ENCODE data around the gene C3orf22.
A peak's percentile ranks its signal among the peaks of the same experiment; 100 is the strongest.

The C3orf22 gene

GRCh38 chr3:126524429-126524988, 34.2 kb downstream of the C3orf22 start:
- FAIRE-seq: no peak
- no peak for TF ChIP-seq SPI1 (IDR thresholded peaks at IDR 0.05; ENCODE audit: low read depth, low read length)
- TF ChIP-seq POU2F2 (IDR thresholded peaks at IDR 0.05; ENCODE audit: low read depth, low read length): no peak

DNA sequence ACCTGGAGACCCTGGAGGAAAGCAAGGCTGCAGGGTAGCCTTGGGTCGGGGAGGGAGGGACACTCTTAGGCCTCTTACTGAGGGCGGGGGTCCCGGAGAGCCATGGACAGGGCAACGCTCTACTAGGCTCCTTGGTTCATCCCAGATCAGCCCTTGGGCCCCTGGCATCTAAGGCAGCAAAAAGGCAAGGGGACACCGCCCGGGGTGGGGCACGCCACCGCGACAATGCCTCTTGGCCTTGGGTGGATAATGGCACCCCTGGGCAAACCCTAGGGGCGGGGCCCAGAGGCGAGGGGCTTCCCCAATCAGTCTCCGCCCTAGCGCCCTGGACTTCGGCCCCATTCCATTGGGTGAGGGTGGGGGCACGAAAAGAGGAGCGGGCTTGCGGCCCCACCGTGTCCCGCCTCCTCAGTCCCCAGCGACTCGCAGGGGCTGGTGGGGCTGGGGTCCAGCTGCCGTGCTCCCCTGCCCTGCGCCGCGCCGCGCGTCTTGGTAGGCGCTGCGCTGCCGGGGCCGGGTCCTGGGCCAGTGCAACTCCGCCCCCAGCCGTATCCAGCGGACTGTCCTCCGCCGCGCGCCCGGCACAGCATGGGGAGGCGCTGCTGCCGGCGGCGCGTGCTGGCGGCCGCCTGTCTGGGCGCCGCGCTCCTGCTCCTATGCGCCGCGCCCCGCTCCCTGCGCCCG, 34.8 kb downstream of the C3orf22 start, which contains the start of gene CHST13:
Gene CHST13 (plus strand): TSS at position 411 of the 684 bp plus-strand sequence. CDS start 178 bp downstream, at position 589.
- no peak for TF ChIP-seq POLR2A (IDR thresholded peaks at IDR 0.05; ENCODE audit: low read depth, low read length)
- no peak for TF ChIP-seq POU2F2 (IDR thresholded peaks at IDR 0.05; ENCODE audit: low read depth, low read length)
- TF ChIP-seq POLR2AphosphoS5 (IDR thresholded peaks at IDR 0.05; ENCODE audit: low read depth, low read length): no peak
- no peak for TF ChIP-seq TAF1 (IDR thresholded peaks at IDR 0.05; ENCODE audit: low read depth, low read length)
- TF ChIP-seq SPI1 (IDR thresholded peaks at IDR 0.05; ENCODE audit: low read depth, low read length): no peak
- no peak for TF ChIP-seq PAX5 (IDR thresholded peaks at IDR 0.05; ENCODE audit: insufficient read depth, low read length, severe bottlenecking)
- no peak for FAIRE-seq
- DNase-seq (ENCODE audit: insufficient read length, low spot score): no peak

More at GRCh38 chr3:126524429-126524988, 34.2 kb downstream of the C3orf22 start:
- DNase-seq (ENCODE audit: insufficient read length, low spot score): no peak

- DNase-seq (ENCODE audit: insufficient read length, low spot score) (peak; percentile 69), FAIRE-seq (peak; percentile 63)
- TF ChIP-seq SPI1 (IDR thresholded peaks at IDR 0.05; ENCODE audit: low read depth, low read length) (no peak), PAX5 (IDR thresholded peaks at IDR 0.05; ENCODE audit: insufficient read depth, low read length, severe bottlenecking) (no peak), POLR2A (IDR thresholded peaks at IDR 0.05; ENCODE audit: low read depth, low read length) (no peak), POU2F2 (IDR thresholded peaks at IDR 0.05; ENCODE audit: low read depth, low read length) (no peak), POLR2AphosphoS5 (IDR thresholded peaks at IDR 0.05; ENCODE audit: low read depth, low read length) (no peak), TAF1 (IDR thresholded peaks at IDR 0.05; ENCODE audit: low read depth, low read length) (no peak)
Observed at GRCh38 chr3:126522363-126522788, 36.4 kb downstream of the C3orf22 start.

GRCh38 chr3:126521122-126521891, 37.4 kb downstream of the C3orf22 start:
- FAIRE-seq: no peak
- TF ChIP-seq POU2F2 (IDR thresholded peaks at IDR 0.05; ENCODE audit: low read depth, low read length) (no peak), POLR2A (IDR thresholded peaks at IDR 0.05; ENCODE audit: low read depth, low read length) (no peak), PAX5 (IDR thresholded peaks at IDR 0.05; ENCODE audit: insufficient read depth, low read length, severe bottlenecking) (no peak), POLR2AphosphoS5 (IDR thresholded peaks at IDR 0.05; ENCODE audit: low read depth, low read length) (no peak)
- DNase-seq (ENCODE audit: insufficient read length, low spot score): no peak

DNA sequence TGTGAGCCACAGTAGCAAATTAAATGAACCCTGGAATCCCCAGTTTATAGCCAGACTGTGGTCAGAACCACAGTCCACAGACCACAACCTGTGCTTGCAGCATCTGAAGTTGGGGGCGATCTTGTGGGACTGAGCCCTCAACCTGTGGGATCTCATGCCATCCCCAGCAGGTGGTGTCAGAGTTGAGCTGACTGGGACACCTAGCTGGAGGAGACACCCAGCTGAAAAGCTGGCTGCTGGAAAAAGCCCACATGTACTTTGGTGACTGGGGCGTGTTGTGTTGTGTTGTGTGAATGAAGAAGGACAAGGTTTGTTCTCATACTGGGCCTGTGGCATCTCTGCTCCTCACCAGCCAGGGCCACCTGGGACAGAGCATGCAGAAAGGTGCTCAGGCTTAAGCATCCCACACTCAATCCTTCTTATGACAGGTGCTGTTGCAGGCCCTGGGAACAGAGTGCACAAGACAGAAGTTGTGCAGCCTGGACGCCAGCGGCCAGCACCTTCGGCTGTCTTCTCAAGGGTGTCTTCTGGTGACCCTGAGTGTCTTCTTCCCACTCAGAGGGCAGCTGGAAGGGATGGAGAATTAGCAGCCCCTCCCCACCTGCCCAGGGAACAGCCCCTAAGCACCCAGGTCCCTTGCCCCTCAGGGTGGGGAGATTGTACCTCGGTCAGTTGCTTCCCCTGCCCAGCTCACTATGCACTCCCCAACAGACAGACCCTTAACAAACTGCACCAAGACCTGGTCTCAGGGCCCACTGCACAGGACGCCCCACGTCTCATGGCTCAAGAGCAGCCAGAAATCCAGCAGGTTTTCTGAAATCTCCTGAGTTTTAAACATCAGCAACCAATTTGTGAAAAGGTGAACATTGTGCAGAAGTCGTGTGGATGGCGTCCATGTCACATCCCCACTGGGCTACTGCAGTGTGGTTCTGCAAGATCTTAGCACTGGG, 39.0 kb downstream of the C3orf22 start:
- no peak for FAIRE-seq
- no peak for DNase-seq (ENCODE audit: insufficient read length, low spot score)
- TF ChIP-seq POLR2AphosphoS5 (IDR thresholded peaks at IDR 0.05; ENCODE audit: low read depth, low read length) (no peak), TAF1 (IDR thresholded peaks at IDR 0.05; ENCODE audit: low read depth, low read length) (no peak), SPI1 (IDR thresholded peaks at IDR 0.05; ENCODE audit: low read depth, low read length) (no peak), POLR2A (IDR thresholded peaks at IDR 0.05; ENCODE audit: low read depth, low read length) (no peak), POU2F2 (IDR thresholded peaks at IDR 0.05; ENCODE audit: low read depth, low read length) (no peak), PAX5 (IDR thresholded peaks at IDR 0.05; ENCODE audit: insufficient read depth, low read length, severe bottlenecking) (no peak)

DNA sequence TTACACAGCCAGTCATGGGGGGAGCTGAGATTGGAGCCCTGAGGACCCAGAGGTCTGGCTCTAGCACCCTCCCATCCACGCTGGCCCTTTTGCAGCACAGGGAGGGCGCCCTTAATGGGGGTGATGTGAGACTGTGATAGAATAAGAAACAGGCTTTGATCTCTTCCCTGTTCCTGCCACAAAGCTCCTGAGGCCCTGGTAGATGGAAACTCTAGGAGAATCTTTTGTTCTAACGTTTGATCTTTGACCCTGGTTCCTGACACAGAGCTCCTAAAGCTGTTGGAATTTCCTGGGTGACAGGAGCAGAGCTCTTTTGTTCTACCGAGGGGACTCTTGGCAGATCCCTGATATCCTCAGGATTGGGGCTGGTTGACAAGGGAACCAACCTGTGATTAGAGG, 40.0 kb downstream of the C3orf22 start:
- DNase-seq (ENCODE audit: insufficient read length, low spot score) (no peak), FAIRE-seq (no peak)
- no peak for TF ChIP-seq SPI1 (IDR thresholded peaks at IDR 0.05; ENCODE audit: low read depth, low read length)
- TF ChIP-seq POLR2AphosphoS5 (IDR thresholded peaks at IDR 0.05; ENCODE audit: low read depth, low read length): no peak
- TF ChIP-seq POU2F2 (IDR thresholded peaks at IDR 0.05; ENCODE audit: low read depth, low read length): no peak
- TF ChIP-seq POLR2A (IDR thresholded peaks at IDR 0.05; ENCODE audit: low read depth, low read length): no peak
- no peak for TF ChIP-seq PAX5 (IDR thresholded peaks at IDR 0.05; ENCODE audit: insufficient read depth, low read length, severe bottlenecking)
- no peak for TF ChIP-seq TAF1 (IDR thresholded peaks at IDR 0.05; ENCODE audit: low read depth, low read length)

DNA sequence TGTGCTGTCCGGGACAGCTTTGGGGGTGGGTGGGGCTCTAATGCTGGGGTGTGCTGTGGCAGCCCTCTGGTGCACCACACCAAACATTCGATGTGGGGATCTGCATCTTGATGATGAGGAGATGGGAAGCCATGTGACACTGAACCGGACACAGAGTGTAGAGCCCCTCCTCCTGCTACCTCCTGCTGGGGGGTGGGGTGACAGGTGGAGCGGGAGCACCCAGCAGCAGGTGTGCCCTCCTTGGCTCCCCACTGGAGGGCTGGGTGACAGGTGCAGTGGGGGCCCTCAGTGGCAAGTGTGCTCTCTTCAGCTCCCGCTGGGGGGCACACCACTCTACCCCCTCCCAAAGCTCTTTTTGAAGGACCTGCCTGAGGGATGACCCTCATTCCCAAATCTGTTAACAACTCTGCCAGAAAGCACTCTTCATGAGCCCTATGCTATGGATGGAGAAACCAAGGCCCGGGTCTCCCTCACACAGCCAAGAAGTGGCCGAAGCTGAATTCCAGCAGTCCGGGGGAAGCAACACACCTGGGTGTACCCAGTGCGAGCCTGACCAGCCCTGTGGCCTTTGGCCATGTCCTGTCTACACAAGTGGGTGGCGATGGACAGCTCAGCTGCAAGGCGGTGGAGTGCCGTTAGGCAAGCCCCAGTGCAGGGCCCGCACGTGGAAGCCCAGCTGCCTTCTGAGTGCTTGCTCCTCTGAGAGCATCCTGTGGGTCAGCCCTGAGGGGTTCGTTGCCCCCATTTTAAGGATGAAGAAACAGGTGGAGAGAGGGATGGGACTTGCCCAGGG, 40.5 kb downstream of the C3orf22 start:
- TF ChIP-seq POU2F2 (IDR thresholded peaks at IDR 0.05; ENCODE audit: low read depth, low read length): no peak
- no peak for TF ChIP-seq PAX5 (IDR thresholded peaks at IDR 0.05; ENCODE audit: insufficient read depth, low read length, severe bottlenecking)
- no peak for TF ChIP-seq TAF1 (IDR thresholded peaks at IDR 0.05; ENCODE audit: low read depth, low read length)
- TF ChIP-seq SPI1 (IDR thresholded peaks at IDR 0.05; ENCODE audit: low read depth, low read length): no peak
- no peak for TF ChIP-seq POLR2A (IDR thresholded peaks at IDR 0.05; ENCODE audit: low read depth, low read length)
- TF ChIP-seq POLR2AphosphoS5 (IDR thresholded peaks at IDR 0.05; ENCODE audit: low read depth, low read length): no peak
- DNase-seq (ENCODE audit: insufficient read length, low spot score): no peak
- FAIRE-seq: no peak

DNA sequence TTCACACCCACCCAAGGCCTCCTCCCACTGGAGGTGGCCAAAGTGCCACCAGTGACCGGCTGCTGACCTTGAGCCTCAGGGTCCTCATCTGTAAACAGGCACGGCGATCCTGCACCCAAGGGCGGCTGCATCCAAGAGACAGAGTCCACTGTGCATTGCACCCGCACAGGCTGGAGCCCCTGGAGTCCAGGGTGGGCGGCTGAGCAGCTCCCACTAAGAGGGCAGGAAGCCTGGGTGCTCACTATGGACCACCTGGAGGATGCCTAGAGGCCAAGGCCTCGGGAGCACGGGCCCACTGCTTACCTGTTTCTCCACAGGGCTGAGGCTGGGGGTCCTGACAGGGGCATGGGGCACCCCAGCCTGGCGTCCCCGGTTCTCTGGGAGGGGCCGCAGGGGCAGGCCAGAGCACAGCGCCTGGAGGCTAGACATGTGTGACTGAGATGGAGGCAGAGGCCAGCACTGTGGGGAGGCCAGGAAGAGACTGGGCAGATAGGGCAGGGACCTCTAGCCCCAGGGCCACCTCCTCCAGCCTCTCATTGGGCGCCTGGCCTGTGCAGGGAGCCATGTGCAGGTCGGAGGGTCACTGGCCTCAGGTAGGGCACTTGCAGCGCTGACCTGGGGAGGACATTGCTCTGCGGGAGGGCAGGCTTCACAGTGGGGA, 41.3 kb downstream of the C3orf22 start, which contains the start of gene UROC1:
Gene UROC1 (minus strand): TSS at position 483 of the 661 bp plus-strand sequence. CDS start 54 bp downstream, at position 429.
- no peak for FAIRE-seq
- DNase-seq (ENCODE audit: insufficient read length, low spot score): no peak
- TF ChIP-seq TAF1 (IDR thresholded peaks at IDR 0.05; ENCODE audit: low read depth, low read length) (no peak), POLR2AphosphoS5 (IDR thresholded peaks at IDR 0.05; ENCODE audit: low read depth, low read length) (no peak), SPI1 (IDR thresholded peaks at IDR 0.05; ENCODE audit: low read depth, low read length) (no peak), PAX5 (IDR thresholded peaks at IDR 0.05; ENCODE audit: insufficient read depth, low read length, severe bottlenecking) (no peak), POLR2A (IDR thresholded peaks at IDR 0.05; ENCODE audit: low read depth, low read length) (no peak), POU2F2 (IDR thresholded peaks at IDR 0.05; ENCODE audit: low read depth, low read length) (no peak)
